Skeletal muscle tissue (tissue), 4 donors: ENCODE results near the gene RTF1. TPM values are rescaled to one million over a fixed set of nuclear protein-coding genes. Genes with fewer than 3 reads are reported as not detected.
"Not testable (repeated sequence)": the region's sequence is repeated elsewhere in the genome, so short reads cannot be mapped to it uniquely, and the experiment has no call there.

Source experiments
- H3K27ac ChIP-seq: one replicate; pipeline ENCODE4 v1.7.0; 2013; ENCODE audit warnings: mild to moderate bottlenecking, low read depth, low read length, inconsistent platforms
- H3K27me3 ChIP-seq, 3 donors: one replicate each; pipeline ENCODE4 v1.7.0; 2013; ENCODE audit warnings: low read length in 3 of 3; ENCODE audit not compliant: control insufficient read depth in 3 of 3, insufficient read depth in 3 of 3
- H3K36me3 ChIP-seq, 3 donors: one replicate each; pipeline ENCODE4 v1.7.0; 2013; ENCODE audit warnings: low read length in 3 of 3; ENCODE audit not compliant: control insufficient read depth in 3 of 3, insufficient read depth in 3 of 3
- H3K4me1 ChIP-seq, 3 donors: one replicate each; pipeline ENCODE4 v1.7.0; 2013; ENCODE audit warnings: low read length in 3 of 3, mild to moderate bottlenecking in 3 of 3; ENCODE audit not compliant: control insufficient read depth in 3 of 3, insufficient read depth in 3 of 3
- H3K4me3 ChIP-seq, 3 donors: one replicate each; pipeline ENCODE4 v1.7.0; 2013; ENCODE audit warnings: low read length in 3 of 3
- H3K9ac ChIP-seq, 3 donors: one replicate each; pipeline ENCODE4 v1.7.0; 2013; ENCODE audit warnings: low read length in 3 of 3, mild to moderate bottlenecking in 3 of 3, moderate library complexity in 2 of 3, low read depth in 1 of 3
- H3K9me3 ChIP-seq, 3 donors: one replicate each; pipeline ENCODE4 v1.7.0; 2013; ENCODE audit warnings: low read length in 3 of 3; ENCODE audit not compliant: control insufficient read depth in 3 of 3
- total RNA-seq: library from RNA; depleted of rRNA; stranded (reverse); fragments of >200 nt; gene quantifications from one replicate; pipeline ENCODE4 v1.2.3, GENCODE V29; 2014
- donor health status: Osteomylitis.

RTF1 gene
- total RNA-seq, 1 donor from 2014 or later = 31.3 TPM

GRCh38 chr15:41435037-41435786 is 18.3 kb downstream of the RTF1 start:
- Histone ChIP-seq H3K27me3 (no peaks in the 10 kb centered on the region), H3K9ac (no peak overlapping the region), H3K27ac (no peak overlapping the region), H3K36me3 (peaks cover 5 to 10% (median 7%) of the 10 kb centered on the region in 3 donors), H3K4me3 (no peak overlapping the region), H3K9me3 (no peaks in the 10 kb centered on the region), H3K4me1 (peaks cover 0 to 2% (median 0%) of the 10 kb centered on the region in 3 donors)

- peaks cover 5 to 17% (median 16%) of the 10 kb centered on the region in 3 donors for H3K36me3 ChIP-seq
- H3K27me3 ChIP-seq = no peaks in the 10 kb centered on the region
- peaks cover 0 to 2% (median 0%) of the 10 kb centered on the region in 3 donors for H3K4me1 ChIP-seq
- no peak overlapping the region for H3K27ac ChIP-seq
- no peak overlapping the region for H3K9ac ChIP-seq
- no peak overlapping the region for H3K4me3 ChIP-seq
- no peaks in the 10 kb centered on the region for H3K9me3 ChIP-seq
These were observed 20.6 kb downstream of the RTF1 start for GRCh38 chr15:41437448-41437847.

- no peak overlapping the region for H3K27ac ChIP-seq
- H3K9ac ChIP-seq = no peak overlapping the region
- H3K4me1 ChIP-seq = peaks cover 0 to 2% (median 0%) of the 10 kb centered on the region in 3 donors
- H3K4me3 ChIP-seq = no peak overlapping the region
- H3K36me3 ChIP-seq = peaks cover 8 to 17% (median 16%) of the 10 kb centered on the region in 3 donors
- no peaks in the 10 kb centered on the region for H3K27me3 ChIP-seq
- no peaks in the 10 kb centered on the region for H3K9me3 ChIP-seq
These were observed 21.3 kb downstream of the RTF1 start for GRCh38 chr15:41438206-41438605.

- H3K27ac ChIP-seq = not testable (repeated sequence)
These were observed 21.9 kb downstream of the RTF1 start for GRCh38 chr15:41438745-41439144.

GRCh38 chr15:41443275-41443674 is 26.4 kb downstream of the RTF1 start:
- Histone ChIP-seq H3K27ac (no peak overlapping the region), H3K9me3 (no peaks in the 10 kb centered on the region), H3K36me3 (peaks cover 7 to 17% (median 16%) of the 10 kb centered on the region in 3 donors), H3K9ac (no peak overlapping the region), H3K4me1 (no peaks in the 10 kb centered on the region), H3K4me3 (no peak overlapping the region), H3K27me3 (no peaks in the 10 kb centered on the region)

More at GRCh38 chr15:41438745-41439144, 21.9 kb downstream of the RTF1 start:
- not testable (repeated sequence) for H3K27me3 ChIP-seq, H3K9ac ChIP-seq, H3K9me3 ChIP-seq, H3K4me1 ChIP-seq, H3K4me3 ChIP-seq
- peaks cover 8 to 19% (median 17%) of the 10 kb centered on the region in 3 donors for H3K36me3 ChIP-seq

- H3K4me1 ChIP-seq = no peaks in the 10 kb centered on the region
- H3K27ac ChIP-seq = no peak overlapping the region
- no peaks in the 10 kb centered on the region for H3K27me3 ChIP-seq
- no peak overlapping the region for H3K9ac ChIP-seq
- no peak overlapping the region for H3K4me3 ChIP-seq
- H3K36me3 ChIP-seq = peaks cover 3 to 12% (median 7%) of the 10 kb centered on the region in 3 donors
- no peaks in the 10 kb centered on the region for H3K9me3 ChIP-seq
These were observed 28.5 kb downstream of the RTF1 start for GRCh38 chr15:41445399-41445798.

GRCh38 chr15:41462084-41462795 is 45.3 kb downstream of the RTF1 start:
- Histone ChIP-seq H3K36me3 (peaks cover 13 to 41% (median 32%) of the 10 kb centered on the region in 3 donors), H3K4me3 (no peak overlapping the region), H3K4me1 (no peaks in the 10 kb centered on the region)

GRCh38 chr15:41464889-41465580 is 48.1 kb downstream of the RTF1 start:
- H3K4me3 ChIP-seq = no peak overlapping the region
- no peaks in the 10 kb centered on the region for H3K4me1 ChIP-seq
- H3K27ac ChIP-seq = no peak overlapping the region
- no peak overlapping the region for H3K9ac ChIP-seq
- H3K9me3 ChIP-seq = no peaks in the 10 kb centered on the region
- H3K27me3 ChIP-seq = no peaks in the 10 kb centered on the region
- H3K36me3 ChIP-seq = peaks cover 15 to 39% (median 28%) of the 10 kb centered on the region in 3 donors

More at GRCh38 chr15:41462084-41462795, 45.3 kb downstream of the RTF1 start:
- Histone ChIP-seq H3K9me3 (no peaks in the 10 kb centered on the region), H3K27me3 (no peaks in the 10 kb centered on the region), H3K27ac (no peak overlapping the region), H3K9ac (no peak overlapping the region)

- Histone ChIP-seq H3K4me1 (no peaks in the 10 kb centered on the region), H3K27me3 (no peaks in the 10 kb centered on the region), H3K9ac (no peak overlapping the region), H3K4me3 (no peak overlapping the region), H3K36me3 (peaks cover 16 to 45% (median 35%) of the 10 kb centered on the region in 3 donors), H3K27ac (no peak overlapping the region), H3K9me3 (no peaks in the 10 kb centered on the region)
These were observed 49.0 kb downstream of the RTF1 start for GRCh38 chr15:41465822-41466421.
